HG03103 (cell line): ENCODE data around the gene DLK2.
"Not testable (repeated sequence)": the region's sequence is repeated elsewhere in the genome, so short reads cannot be mapped to it uniquely, and the experiment has no call there.

Experiments
- ATAC-seq: cut with Tn5 transposase; IDR thresholded peaks from one replicate; pipeline ENCODE4 v1.9.1; 2021; ENCODE audit warnings: low read depth; ENCODE audit not compliant: unreplicated experiment

The DLK2 gene

DNA sequence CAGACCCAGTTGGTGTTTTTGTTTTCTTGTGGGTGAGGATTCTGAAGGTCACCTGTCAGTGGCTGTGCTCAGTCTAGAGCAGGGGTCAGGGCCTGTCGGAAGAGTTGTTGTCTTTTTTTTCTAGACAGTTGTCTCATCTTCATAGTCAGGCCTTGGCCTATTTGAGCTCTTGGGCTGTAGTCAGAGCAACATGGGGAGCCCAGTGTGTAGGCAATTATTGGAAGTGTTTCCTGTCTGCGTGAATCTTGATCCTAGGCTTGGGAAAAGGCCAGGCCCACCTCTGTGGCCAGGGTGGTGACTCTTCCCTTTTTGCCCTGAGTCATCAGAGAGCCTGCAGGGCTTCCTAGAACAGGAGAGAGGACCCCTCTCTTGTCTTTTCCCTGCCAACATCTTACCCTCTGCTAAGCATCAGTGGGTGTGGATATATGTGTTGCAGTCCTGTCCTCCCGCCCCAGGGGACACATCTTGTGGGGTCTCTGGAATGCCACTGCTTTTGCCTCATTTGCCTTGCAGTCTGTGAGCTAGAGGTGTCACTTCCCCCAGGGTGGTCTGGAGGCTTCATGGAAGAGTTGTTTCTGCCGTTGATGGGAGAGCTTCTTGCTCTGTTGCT is 33.4 kb upstream of the DLK2 start:
- no peak for ATAC-seq

DNA sequence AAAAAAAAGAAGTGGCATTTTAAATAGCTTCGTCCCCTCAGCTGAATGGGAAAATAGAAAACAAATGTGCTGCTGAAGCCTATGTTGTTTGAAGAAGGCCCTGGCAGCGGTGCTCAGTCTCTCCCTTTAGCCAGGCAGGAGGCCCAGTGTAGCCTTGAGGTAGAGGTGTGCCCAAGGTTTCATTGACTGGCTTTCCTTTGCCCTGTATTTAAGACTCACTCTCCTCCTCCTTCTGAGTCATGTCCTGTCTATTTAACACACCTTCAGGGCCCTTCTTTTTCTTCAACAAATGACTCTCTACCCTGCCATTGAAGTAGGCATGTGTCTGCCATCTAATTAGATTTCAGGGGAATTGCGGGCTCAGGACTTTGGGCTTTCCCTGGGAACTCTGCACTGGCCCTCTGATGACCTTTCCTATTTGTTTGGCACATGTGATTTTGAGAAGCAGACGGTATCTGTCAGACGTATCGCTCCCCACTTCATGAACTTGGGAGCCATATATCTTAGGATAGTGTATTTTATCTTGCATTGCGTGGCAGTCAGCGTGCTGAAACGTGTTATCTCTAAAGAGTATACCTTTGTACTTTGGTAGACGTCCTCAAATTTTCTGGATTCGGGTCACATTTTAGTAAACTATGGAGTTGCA is 26.4 kb upstream of the DLK2 start:
- no peak for ATAC-seq

DNA sequence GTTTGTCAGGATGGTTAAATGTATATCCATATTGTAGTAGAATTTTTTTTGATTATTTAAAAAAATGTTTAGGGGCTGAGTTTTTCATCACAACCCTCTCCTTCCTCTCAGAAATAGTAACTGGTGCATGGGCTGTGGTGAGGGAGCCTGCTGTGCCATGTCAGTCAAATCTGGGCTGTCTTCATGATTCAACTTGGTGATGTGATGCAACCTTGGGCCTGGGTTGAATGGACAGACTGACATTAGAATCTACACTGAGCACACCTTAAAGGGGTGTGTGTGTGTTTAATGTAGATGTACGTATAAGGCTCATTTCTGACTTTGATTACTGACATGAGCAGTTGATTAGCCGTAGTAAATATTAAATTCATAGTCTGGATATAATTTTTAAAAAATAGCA is 25.7 kb upstream of the DLK2 start:
- no peak for ATAC-seq

DNA sequence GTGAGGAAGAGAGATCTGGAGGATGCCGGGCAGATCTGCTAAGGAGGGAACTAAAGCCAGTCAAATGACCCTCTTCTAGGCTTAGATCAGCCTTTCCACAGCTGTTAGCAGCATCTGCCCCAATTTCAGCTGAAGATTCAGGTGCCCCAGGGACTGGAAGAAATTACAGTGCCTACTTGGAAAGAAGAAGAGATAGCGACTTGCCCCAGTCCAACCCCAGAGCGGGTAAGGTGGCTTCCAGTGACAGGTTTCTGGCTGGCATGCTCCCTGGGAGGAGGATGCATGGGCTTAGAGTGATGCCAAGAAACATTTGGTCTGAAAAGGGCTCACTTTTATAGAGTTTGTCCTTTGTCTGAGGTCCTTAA is 22.6 kb upstream of the DLK2 start:
- ATAC-seq = no peak

DNA sequence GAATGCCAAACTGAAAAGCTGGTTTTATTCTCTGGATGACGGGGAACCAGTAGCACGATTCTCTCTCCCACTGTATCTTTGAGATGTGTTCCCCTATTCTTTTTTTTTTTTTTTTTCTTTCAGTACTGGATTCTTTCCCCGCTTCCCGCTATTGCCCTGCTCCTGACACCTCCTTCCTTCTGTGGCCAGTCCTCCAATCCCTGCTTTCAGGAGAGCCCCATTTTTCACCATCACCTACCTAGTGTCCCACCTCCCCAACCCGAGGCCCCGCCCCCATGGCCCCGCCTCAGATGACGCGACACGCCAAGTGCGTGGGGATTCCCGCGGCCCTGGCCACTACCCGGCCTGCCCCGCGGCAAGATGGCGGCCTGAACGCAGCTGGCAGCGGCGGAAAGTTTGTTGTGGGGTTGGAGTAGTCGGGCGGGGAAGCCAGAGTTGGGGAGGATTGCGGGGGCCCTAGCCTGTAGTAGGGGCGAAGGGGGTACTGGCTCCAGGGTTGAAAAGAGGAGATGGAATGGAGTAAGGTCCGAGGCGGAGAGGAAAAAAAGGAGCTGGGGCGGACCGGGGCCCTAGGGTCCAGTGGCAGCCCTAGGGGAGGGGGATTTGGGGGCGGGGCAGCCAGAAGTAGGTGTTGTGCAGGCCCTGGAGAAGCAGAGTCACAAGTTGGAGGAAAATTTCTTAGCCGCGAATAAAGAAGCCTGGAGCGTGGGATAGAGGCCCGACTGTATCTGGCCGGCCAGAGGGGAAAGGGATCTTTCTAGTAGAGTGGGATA is 22.1 kb upstream of the DLK2 start, which contains the start of gene TJAP1:
Gene TJAP1 (plus strand): TSS at position 336 of the 773 bp plus-strand sequence. CDS start 21,432 bp downstream, outside the sequence.
- ATAC-seq = peak; percentile 99

DNA sequence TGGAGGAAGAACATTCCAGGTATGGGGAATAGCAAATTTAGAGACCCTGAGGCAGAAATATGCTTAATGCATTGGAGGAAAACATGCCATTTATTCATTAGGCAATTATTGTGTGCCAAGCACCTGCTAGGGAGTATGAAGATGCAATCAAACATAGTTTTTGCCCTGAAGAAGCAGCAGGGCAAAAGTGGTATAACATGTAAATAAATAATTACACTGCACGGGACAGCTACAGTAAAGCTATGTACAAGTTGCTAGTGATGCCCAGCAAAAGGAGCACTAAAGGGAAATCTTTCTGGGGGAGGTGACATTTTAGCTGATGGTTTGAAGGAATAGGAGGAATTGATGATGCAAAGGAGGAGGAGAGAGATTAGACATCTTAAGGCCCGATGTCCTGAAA is 21.4 kb upstream of the DLK2 start:
- ATAC-seq = no peak

DNA sequence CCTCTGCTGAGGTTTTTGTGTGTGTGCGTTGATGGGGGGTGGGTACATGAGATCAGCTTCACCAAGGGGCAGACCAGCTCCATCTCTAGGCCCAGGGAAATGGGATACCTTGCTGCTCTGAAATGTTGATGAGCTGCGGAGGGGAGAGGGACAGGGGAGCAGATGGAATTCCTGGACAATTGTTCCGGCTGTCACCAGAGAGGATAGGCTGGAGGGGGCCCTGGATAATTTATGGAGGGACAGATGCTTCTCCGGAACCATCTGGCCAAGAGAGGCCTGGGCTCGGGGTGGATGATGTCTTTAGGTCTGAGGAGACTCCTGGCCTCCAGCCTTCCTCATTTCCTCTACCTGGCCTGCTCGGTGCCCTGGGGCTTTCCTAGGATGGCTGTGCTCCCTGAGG is 20.2 kb upstream of the DLK2 start:
- ATAC-seq = no peak

DNA sequence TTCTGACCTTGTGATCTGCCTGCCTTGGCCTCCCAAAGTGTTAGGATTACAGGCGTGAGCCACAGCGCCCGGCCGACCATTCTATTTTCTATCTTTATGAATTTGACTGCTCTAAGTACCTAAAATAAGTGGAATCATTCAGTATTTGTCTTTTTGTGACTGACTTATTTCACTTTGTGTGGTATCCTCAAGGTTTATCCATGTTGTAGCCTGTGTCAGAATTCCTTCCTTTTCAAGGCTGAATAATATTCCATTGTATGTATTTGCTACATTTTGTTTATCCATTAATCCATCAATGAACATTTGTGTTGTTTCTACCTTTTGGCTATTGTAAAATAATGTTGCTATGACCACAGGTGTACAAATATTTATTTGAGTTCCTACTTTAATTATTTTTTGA is 17.2 kb upstream of the DLK2 start:
- ATAC-seq = no peak

DNA sequence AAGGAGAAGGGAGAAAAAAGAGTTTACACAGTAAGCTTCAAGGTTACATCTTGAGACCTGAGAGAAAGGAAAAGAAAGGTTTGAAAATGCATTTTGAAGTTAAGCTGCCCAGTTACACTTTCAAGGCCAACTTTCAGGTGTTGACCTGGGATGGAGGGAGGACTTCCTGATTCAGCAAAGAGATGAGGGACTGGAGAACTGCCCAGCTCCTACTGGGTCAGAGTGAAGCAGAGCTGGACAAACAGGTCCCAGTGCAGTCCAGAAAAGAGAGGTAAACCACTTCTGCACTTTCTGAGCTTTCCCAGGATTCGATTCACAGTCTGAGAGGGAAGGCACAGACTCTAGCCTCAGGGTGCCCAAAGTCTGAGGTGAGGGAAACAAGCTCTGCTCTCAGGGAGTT is 16.1 kb upstream of the DLK2 start:
- no peak for ATAC-seq

DNA sequence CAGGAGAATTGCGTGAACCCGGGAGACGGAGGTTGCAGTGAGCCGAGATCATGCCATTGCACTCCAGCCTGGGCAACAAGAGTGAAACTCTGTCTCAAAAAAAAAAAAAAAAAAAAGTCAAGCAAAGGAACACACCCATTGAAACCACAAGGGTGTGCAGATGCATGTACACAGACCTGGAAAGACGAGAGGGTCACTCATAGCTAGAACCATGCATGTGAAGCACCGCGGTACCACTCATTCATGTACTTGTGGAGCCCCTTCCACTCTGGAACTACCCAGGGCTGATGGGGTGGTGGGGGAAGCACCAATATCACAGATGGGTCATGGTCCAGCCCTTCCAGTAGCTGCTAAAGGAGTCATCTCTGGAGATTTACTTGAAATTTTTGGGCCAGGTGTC is 14.6 kb upstream of the DLK2 start:
- ATAC-seq = no peak

DNA sequence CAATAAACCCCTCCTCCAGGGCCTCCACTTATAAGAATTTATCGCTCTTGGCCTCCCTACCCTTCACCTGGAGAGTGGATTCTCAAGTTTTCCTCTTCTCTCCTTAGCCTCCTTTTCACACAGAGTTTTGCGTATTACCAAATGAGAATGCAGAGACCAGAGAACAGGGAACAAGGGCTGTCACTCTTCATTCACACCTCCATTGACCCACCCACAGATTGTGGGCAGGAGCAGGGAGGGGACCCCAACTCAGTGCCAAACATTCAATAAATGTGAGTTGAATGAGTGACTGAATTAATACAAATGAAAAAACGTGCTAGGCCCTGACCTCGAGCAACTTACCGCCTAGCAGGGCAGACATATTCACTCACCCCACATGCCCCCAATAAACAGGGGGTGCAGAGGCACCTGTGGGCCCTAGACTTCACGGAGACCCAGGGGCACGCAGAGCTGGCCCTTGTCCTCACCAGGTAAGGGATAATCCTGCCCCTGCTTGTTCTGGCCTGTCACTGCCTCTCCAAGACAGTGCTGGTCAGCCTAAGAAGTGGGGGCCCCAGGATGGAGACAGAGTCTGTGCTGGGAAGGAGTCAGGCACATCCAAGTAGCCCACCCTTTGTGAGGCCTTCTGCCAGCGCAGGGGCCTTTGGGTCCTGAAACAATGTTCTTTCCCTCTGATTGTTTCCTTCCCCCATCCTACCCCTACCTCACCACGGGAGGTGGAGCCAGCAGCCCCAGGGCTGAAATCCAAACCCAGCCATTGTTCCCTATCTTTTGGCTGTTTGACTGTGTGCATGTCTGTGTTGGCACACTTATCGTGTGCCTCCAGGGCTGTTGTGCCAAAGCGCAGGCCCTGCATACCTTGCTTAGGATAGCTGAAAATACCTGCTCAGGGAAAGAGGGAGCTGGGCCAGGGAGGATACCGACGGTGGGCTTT is 13.7 kb upstream of the DLK2 start:
- no peak for ATAC-seq

DNA sequence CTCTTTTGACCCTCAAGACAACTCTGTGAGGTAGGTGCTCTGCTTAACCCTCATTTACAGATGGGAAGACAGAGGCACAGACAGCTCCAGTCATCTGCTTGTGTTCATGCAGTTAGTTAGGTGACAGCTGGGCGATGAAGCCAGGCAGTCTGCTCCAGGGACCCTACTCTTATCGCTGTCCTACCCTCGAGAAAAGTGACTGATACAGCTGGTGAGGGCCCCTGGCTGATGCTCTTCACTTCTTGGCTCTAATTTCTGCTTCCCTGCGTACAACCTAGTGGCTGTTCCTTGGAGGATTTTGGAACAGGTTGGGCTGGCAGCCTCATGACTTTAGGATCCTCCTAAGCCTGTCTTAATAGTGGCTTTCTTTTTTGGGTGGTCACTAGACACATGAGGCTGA is 12.9 kb upstream of the DLK2 start:
- ATAC-seq = no peak

DNA sequence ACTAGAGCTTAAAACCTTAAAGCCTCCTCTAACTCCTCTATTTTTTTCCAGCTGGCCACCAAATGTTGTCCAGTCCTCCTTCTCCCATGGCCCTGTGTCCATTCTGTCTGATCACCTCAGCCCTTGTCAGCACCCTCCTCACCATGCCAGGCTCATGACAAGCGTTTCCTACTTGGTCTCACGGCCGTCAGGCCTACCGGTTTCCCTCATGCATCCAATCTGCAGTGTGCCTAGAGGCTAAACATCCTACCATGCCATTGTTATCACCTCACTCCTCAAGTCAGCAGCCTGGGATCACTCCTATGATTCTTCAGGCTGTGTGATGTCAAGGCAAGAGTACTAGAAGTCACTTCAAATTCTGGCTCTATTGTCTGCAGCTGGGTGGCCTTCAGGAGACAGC is 12.4 kb upstream of the DLK2 start:
- no peak for ATAC-seq

DNA sequence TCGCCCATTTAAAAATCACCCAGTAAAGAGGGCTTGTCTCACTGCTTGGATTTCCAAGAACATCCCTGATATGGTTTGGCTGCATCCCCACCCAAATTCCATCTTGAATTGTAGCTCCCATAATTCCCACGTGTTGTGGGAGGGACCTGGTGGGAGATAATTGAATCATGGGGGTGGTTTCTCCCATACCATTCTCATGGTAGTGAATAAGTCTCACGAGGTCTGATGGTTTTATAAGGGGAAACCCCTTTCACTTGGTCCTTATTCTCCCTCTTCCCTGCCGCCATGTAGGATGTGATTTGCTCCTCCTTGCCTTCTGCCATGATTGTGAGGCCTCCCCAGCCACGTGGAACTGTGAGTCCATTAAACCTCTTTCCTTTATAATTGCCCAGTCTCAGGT is 11.9 kb upstream of the DLK2 start:
- not testable (repeated sequence) for ATAC-seq

DNA sequence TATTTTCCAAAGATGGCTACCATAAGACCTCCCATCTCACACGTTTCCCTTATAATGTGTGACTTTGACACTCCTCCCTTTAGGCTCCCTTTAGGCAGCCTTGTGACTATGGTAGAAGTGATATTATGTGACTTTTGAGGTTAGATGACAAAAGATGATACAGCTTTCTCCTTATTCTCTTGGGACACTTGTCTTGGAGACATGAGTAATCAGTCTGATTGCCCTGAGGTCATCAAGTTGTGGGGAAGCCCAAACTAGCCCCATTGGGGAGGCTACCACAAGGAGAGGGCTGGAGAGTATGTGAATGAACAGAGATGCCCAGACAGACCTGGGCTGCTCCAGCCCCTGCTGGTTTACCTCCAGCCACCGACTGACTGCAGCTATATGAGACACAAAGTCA is 10.6 kb upstream of the DLK2 start:
- no peak for ATAC-seq

DNA sequence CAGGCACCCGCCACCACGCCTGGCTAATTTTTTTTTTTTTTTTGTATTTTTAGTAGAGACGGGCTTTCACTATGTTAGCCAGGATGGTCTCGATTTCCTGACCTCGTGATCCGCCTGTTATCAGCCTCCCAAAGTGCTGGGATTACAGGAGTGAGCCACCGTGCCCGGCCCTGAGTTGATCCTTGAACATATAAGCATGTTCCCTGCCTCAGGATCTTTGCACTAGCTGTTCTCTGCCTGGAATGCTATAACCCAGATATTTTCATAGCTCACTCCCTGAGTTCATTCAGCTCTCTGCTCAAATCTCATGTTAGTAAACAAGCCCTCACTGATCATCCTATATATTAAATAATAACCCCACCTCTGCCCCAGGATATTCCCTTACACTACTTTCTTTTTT is 9.0 kb upstream of the DLK2 start:
- no peak for ATAC-seq

DNA sequence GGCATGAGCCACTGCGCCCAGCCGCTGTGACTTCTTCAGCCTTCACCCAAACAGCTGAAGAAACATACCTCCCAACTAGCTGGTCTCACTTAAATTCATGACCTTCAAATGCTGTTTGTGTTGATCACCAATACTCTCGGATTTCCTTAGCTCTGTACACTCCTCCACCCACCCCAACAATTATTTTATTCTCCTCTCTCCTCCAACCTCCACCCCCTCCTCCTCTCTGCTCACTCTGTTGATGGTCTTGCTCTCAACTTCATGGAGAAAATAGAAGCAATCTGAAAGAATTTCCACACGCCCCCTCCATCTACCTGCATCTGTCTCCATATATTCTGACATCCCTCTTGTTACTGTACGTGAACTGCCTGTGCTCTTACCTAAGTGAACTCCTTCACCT is 6.6 kb upstream of the DLK2 start:
- ATAC-seq = no peak

DNA sequence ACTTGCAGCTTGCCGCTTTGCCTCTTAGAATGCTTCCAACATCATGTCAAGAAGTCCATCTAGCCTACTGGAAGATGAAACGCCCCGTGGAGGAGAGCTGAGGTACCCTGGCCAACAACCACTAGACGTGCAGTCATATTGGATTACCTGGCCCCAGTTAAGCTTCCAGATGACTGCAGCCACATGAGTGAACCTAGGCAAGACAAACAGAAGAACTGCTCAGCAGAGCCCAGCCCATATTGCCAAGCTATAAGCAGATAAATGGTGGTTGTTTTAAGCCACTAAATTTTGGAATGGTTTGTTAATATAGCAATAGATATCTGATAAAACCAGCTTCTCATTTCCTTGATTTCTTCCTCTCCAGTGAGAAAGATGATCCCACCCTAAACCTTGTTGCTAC is 4.7 kb upstream of the DLK2 start:
- ATAC-seq = no peak

DNA sequence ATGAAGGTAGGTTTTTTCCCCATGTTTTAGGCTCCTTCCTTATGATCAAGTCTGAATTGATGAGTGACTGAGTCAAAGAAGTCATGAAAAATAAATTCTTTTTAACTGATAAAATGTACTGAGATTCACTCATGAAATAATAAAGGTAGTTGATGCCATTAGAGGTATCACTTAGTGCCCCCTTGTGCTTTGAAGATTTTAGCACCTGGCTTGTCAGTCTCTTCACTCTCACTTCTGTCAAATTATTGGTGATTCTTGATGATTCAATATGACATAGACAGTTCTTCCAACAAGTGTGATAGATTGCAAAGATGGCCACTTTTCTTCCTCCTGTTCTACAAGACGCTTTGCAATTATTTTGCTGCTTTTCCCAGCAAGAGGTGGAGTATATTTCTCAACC is 4.2 kb upstream of the DLK2 start:
- no peak for ATAC-seq

DNA sequence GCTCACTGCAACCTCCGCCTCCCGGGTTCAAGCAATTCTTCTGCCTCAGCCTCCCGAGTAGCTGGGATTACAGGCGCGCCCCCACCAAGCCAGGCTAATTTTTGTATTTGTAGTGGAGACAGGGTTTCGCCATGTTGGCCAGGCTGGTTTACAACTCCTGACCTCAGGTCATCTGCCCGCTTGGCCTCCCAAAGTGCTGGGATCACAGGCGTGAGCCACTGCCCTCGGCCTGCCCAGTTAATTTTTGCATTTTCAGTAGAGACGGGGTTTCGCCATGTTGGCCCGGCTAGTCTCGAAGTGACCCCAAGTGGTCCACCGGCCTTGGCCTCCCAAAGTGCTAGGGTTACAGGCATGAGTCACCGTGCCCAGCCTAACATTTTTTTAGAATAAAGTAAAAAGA is 2.8 kb upstream of the DLK2 start:
- not testable (repeated sequence) for ATAC-seq

DNA sequence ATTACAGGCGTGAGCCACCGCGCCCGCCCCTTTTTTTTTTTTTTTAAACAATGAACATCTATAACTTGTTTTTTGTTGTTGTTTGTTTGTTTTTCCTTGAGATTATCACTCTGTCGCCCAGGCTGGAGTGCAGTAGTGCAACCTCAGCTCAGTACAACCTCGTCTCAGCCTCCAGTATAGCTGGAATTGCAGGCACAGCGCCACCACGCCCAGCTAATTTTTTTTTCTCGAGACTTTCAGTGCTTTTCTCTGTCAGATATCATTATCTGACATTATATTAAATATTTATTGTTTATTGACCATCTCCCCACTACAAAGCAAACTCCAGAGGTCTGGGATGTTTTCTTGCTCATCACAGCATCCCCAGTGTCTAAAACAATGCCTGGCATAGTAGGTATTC is 2.3 kb upstream of the DLK2 start:
- no peak for ATAC-seq
